HUDEP-2 (cell line): ENCODE data around the gene VTCN1.
"Not testable (repeated sequence)": the region's sequence is repeated elsewhere in the genome, so short reads cannot be mapped to it uniquely, and the experiment has no call there.

Source experiments
- DNase-seq, 76 experiments: peaks; one replicate each; lab custom pipeline; 2025; ENCODE audit not compliant: unreplicated experiment in 76 of 76; lab: John Stamatoyannopoulos, UW

VTCN1 gene

GRCh38 chr1:117210831-117211261 is at the start of gene VTCN1:
Gene VTCN1, minus strand, starts transcription at chr1:117210927. Its CDS starts 72 bp downstream, at chr1:117210855.
- no peak for DNase-seq

GRCh38 chr1:117258791-117259190 is 48.1 kb upstream of the VTCN1 start:
- no peak for DNase-seq

- not testable (repeated sequence) for DNase-seq
Observed at GRCh38 chr1:117258075-117258474, 47.3 kb upstream of the VTCN1 start.

- no peak for DNase-seq
Observed at GRCh38 chr1:117257291-117257690, 46.6 kb upstream of the VTCN1 start.

GRCh38 chr1:117250061-117250606 is 39.4 kb upstream of the VTCN1 start:
- DNase-seq, result no peak

GRCh38 chr1:117244971-117245370 is 34.2 kb upstream of the VTCN1 start:
- DNase-seq, result no peak

- no peak for DNase-seq
Observed at GRCh38 chr1:117244306-117244705, 33.6 kb upstream of the VTCN1 start.

GRCh38 chr1:117241512-117241911 is 30.8 kb upstream of the VTCN1 start:
- no peak for DNase-seq

GRCh38 chr1:117240547-117240946 is 29.8 kb upstream of the VTCN1 start:
- DNase-seq, result no peak

GRCh38 chr1:117239467-117239866 is 28.7 kb upstream of the VTCN1 start:
- DNase-seq, result no peak

GRCh38 chr1:117237726-117238381 is 27.1 kb upstream of the VTCN1 start:
- DNase-seq, result no peak

GRCh38 chr1:117235863-117236465 is 25.2 kb upstream of the VTCN1 start:
- DNase-seq, result no peak

- no peak for DNase-seq
Observed at GRCh38 chr1:117232531-117232930, 21.8 kb upstream of the VTCN1 start.

- no peak for DNase-seq
Observed at GRCh38 chr1:117231748-117232373, 21.1 kb upstream of the VTCN1 start.

GRCh38 chr1:117231312-117231711 is 20.6 kb upstream of the VTCN1 start:
- DNase-seq, result no peak

- no peak for DNase-seq
Observed at GRCh38 chr1:117229217-117229616, 18.5 kb upstream of the VTCN1 start.

GRCh38 chr1:117225931-117226330 is 15.2 kb upstream of the VTCN1 start:
- no peak for DNase-seq

- no peak for DNase-seq
Observed at GRCh38 chr1:117216718-117217117, 6.0 kb upstream of the VTCN1 start.

GRCh38 chr1:117215733-117216462 is 5.2 kb upstream of the VTCN1 start:
- DNase-seq, result no peak

GRCh38 chr1:117215019-117215418 is 4.3 kb upstream of the VTCN1 start:
- no peak for DNase-seq

- DNase-seq, result no peak
Observed at GRCh38 chr1:117213046-117213445, 2.3 kb upstream of the VTCN1 start.
